GM21381 (cell line): ENCODE measurements around the gene RNU2-1.
"Not testable (repeated sequence)": the region's sequence is repeated elsewhere in the genome, so short reads cannot be mapped to it uniquely, and the experiment has no call there.

Experiments
- ATAC-seq: cut with Tn5 transposase; IDR thresholded peaks from one replicate; pipeline ENCODE4 v1.9.1; 2021; ENCODE audit warnings: mild to moderate bottlenecking, moderate library complexity; ENCODE audit not compliant: unreplicated experiment

RNU2-1 gene

DNA sequence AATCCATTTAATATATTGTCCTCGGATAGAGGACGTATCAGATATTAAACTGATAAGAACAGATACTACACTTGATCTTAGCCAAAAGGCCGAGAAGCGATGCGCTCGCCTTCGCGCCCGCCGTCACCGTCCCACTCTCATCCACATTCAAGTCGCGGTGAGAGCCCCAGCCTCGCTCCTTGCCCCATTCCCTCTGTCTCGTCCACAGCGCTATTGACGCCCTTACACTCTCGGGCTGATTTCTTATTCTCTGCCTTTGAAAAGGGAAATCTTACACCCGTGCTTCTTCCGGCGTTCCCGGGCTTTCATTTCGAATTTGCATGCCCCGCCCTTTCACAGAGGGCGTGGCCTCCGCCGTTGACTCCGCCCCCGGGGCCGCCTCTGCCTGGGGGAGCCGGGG, at the start of gene RNU2-1:
Gene RNU2-1 (minus strand): TSS at position 101 of the 400 bp plus-strand sequence.
- not testable (repeated sequence) for ATAC-seq

DNA sequence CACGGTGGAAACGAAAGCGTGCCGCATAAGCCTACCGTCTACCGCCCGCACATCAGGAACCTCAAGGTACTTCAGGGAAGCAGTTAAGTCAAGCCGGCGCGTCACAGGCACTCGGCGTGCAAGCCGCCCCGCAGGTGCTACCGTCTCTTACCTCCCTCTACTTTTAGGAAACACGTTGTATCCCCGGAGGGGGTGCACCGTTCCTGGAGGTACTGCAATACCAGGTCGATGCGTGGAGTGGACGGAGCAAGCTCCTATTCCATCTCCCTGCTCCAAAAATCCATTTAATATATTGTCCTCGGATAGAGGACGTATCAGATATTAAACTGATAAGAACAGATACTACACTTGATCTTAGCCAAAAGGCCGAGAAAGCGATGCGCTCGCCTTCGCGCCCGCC, 39.1 kb upstream of the RNU2-1 start:
- ATAC-seq, result not testable (repeated sequence)

DNA sequence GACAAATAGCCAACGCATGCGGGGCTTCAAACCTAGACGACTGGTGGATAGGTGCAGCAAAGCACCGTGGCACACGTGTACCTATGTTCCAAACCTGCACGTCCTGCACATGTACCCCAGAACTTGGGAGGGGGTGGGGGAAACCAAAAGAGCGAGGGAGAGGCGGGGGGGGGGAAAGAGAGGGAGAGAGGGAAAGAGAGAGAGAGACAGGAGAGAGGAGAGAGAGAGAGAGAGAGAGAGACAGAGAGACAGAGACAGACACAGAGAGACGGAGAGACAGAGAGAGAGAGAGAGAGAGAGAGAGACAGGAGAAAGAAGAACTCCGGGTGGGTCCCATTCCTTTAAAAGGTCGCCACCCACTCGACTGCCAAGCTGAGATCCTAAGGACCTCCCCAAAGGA, 38.7 kb upstream of the RNU2-1 start:
- ATAC-seq, result not testable (repeated sequence)

DNA sequence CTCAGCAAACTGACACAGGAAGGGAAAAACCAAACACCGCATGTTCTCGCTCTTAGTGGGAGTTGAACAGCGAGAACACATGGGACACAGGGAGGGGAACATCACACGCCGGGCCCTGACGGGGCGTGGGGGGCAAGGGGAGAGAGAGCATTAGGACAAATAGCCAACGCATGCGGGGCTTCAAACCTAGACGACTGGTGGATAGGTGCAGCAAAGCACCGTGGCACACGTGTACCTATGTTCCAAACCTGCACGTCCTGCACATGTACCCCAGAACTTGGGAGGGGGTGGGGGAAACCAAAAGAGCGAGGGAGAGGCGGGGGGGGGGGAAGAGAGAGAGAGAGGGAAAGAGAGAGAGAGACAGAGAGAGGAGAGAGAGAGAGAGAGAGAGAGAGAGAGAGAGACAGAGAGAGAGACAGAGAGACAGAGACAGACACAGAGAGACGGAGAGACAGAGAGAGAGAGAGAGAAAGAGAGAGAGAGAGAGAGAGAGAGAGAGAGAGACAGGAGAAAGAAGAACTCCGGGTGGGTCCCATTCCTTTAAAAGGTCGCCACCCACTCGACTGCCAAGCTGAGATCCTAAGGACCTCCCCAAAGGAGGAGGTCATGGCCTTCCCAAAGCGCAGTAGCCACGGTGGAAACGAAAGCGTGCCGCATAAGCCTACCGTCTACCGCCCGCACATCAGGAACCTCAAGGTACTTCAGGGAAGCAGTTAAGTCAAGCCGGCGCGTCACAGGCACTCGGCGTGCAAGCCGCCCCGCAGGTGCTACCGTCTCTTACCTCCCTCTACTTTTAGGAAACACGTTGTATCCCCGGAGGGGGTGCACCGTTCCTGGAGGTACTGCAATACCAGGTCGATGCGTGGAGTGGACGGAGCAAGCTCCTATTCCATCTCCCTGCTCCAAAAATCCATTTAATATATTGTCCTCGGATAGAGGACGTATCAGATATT, 37.1 kb upstream of the RNU2-1 start:
- not testable (repeated sequence) for ATAC-seq

DNA sequence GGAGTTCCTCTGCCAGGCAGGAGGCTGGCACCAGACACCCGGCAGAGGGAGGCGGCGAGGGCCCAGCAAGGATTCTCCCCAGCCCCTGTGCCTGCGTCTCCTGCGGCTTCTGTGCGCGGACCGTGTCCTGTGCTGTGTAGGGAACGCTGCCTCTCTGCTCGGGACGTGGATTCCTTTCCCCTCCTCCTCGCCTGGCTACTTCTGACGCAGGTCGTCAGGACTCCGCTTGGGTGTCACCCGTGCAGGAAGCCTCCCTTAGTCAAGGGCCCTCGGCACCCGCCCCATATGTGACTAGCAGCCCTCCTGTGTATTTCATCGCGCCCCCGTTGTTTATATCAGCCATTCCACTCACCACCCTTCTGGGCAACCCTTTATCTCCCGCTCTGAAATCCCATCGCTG, 12.7 kb upstream of the RNU2-1 start:
- not testable (repeated sequence) for ATAC-seq

DNA sequence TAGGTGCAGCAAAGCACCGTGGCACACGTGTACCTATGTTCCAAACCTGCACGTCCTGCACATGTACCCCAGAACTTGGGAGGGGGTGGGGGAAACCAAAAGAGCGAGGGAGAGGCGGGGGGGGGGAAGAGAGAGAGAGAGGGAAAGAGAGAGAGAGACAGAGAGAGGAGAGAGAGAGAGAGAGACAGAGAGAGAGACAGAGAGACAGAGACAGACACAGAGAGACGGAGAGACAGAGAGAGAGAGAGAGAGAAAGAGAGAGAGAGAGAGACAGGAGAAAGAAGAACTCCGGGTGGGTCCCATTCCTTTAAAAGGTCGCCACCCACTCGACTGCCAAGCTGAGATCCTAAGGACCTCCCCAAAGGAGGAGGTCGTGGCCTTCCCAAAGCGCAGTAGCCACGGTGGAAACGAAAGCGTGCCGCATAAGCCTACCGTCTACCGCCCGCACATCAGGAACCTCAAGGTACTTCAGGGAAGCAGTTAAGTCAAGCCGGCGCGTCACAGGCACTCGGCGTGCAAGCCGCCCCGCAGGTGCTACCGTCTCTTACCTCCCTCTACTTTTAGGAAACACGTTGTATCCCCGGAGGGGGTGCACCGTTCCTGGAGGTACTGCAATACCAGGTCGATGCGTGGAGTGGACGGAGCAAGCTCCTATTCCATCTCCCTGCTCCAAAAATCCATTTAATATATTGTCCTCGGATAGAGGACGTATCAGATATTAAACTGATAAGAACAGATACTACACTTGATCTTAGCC, 7.0 kb upstream of the RNU2-1 start:
- ATAC-seq, result not testable (repeated sequence)

DNA sequence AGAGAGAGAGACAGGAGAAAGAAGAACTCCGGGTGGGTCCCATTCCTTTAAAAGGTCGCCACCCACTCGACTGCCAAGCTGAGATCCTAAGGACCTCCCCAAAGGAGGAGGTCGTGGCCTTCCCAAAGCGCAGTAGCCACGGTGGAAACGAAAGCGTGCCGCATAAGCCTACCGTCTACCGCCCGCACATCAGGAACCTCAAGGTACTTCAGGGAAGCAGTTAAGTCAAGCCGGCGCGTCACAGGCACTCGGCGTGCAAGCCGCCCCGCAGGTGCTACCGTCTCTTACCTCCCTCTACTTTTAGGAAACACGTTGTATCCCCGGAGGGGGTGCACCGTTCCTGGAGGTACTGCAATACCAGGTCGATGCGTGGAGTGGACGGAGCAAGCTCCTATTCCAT, 5.8 kb upstream of the RNU2-1 start:
- ATAC-seq, result not testable (repeated sequence)

DNA sequence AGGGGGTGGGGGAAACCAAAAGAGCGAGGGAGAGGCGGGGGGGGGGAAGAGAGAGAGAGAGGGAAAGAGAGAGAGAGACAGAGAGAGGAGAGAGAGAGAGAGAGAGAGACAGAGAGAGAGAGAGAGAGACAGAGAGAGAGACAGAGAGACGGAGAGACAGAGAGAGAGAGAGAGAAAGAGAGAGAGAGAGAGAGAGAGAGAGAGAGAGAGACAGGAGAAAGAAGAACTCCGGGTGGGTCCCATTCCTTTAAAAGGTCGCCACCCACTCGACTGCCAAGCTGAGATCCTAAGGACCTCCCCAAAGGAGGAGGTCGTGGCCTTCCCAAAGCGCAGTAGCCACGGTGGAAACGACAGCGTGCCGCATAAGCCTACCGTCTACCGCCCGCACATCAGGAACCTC, 514 bp downstream of the RNU2-1 start:
- not testable (repeated sequence) for ATAC-seq

DNA sequence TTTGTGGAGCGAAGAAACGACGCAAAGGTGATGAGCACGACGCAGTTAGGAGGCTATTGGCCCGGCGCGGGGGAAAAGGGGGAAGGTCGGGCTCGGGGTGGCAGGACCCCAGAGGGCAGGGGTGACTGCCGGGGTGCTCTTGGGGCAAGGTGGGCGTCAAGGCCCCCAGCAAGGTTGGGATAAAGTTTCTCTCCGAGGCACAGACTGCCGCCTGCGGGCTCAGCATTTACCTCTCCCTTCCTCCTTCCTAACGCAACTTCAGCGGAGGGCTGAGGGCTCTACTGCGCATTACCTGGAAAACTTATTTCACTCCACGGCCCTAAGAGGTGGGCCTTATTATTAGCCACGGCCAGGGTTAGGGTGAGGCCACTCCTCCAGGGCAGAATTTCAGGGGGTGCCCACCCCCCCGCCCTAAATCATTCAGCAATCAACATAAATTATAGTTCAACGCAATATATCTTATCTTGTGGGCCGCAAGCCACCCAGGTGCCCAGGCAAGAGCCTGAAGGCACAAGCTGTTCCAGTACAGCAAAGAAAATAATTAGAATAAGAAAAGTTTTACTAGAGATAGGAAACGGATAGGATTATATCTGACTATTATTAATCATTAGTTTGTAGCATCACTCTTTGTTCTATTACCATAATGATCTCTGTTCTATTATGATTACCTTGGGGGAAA, 1.6 kb downstream of the RNU2-1 start:
- not testable (repeated sequence) for ATAC-seq

DNA sequence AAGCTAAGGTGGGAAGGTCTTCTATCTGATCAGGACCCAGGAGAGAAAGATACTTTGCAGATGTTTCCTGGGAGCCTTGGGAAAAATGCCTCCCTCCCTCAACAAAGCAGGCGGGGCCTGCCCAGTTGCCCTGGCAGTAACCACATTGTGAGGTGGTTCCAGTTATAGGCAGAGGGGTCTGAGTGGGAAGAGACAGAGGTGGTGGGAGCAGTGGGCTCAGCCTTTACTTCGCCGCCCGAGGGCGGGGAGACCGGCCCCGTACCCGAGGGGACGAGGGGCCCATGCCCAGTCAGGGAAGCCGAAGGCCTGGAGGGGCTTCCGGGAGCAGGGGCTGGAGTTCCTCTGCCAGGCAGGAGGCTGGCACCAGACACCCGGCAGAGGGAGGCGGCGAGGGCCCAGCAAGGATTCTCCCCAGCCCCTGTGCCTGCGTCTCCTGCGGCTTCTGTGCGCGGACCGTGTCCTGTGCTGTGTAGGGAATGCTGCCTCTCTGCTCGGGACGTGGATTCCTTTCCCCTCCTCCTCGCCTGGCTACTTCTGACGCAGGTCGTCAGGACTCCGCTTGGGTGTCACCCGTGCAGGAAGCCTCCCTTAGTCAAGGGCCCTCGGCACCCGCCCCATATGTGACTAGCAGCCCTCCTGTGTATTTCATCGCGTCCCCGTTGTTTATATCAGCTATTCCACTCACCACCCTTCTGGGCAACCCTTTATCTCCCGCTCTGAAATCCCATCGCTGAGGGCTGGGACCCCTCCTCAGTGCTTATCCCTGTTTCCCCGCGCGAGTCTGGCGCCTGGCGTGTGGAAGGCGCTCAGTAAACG, 2.4 kb downstream of the RNU2-1 start:
- ATAC-seq, result not testable (repeated sequence)

DNA sequence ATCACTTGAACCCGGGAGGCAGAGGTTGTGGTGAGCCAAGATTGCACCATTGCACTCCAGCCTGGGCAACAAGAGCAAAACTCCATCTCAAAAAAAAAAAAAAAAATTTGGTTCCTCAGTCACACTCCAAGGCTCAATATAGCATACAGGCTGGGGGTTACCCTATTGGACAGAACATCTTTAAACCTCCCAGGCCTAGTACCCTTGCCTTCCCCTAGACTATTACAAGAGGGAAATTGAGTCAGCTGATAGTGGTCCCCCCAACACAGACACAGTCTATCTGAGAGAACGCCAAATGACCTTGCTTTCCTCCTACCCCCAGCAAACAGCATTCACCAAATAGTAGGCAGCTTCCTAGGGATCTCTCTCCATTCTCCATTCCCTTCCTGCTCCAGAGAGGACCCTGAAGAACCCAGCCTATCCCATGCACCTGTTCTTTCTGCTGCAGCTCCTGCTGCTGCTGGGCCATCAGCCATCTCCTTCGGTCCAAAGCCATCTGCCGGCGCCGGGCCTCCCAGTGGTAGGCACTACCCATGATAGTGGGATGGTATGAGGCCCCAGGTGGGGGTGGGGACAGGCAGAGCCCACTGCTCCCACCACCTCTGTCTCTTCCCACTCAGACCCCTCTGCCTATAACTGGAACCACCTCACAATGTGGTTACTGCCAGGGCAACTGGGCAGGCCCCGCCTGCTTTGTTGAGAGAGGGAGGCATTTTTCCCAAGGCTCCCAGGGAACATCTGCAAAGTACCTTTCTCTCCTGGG, 5.6 kb downstream of the RNU2-1 start, which contains the start of gene CCDC200:
Gene CCDC200 (minus strand): TSS at position 604 of the 763 bp plus-strand sequence. CDS start 69 bp downstream, at position 535.
- ATAC-seq, result not testable (repeated sequence)

DNA sequence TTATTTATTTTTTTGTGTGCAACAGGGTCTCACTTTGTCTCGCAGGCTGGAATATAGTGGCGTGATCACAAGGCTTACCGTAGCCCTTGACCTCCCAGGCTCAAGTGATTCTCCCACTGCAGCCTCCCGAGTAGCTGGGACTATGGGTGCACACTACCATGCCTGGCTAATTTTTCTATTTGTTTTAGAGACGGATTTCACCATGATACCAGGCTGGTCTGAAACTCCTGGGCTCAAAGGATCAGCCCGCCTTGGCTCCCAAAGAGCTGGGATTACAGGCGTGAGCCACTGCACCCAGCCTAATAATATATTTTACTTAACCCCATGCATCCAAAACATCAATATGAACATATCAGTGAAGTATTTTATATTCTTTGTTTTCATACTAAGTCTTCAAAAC, 7.4 kb downstream of the RNU2-1 start:
- ATAC-seq, result no peak

DNA sequence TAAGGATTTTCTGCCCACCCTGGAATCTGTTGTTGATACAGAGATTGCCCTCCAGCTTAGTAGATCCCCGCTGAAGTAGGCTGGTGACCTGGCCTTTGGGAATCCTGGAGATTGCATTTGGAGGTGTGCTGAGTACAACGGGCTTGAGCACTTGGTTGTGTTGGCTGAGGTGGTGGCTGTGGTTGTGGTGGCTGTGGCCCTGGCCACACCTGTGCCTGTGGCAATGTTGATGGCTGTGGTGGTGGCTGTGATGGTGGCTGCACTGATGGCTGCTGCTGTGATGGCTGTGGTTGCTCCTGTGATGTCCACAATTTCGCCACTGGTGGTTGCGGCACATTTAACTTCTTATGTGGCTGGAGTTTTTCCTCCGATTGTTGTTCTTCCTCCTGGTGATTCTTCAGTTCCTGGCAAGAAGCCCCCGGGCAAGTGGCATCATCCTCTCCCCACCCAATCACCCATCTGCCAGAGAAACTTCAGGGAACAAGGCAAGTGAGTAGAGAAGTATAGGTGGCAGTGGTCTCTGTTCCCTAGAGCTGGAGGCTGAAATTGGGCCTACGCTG, 9.6 kb downstream of the RNU2-1 start:
- ATAC-seq, result no peak

DNA sequence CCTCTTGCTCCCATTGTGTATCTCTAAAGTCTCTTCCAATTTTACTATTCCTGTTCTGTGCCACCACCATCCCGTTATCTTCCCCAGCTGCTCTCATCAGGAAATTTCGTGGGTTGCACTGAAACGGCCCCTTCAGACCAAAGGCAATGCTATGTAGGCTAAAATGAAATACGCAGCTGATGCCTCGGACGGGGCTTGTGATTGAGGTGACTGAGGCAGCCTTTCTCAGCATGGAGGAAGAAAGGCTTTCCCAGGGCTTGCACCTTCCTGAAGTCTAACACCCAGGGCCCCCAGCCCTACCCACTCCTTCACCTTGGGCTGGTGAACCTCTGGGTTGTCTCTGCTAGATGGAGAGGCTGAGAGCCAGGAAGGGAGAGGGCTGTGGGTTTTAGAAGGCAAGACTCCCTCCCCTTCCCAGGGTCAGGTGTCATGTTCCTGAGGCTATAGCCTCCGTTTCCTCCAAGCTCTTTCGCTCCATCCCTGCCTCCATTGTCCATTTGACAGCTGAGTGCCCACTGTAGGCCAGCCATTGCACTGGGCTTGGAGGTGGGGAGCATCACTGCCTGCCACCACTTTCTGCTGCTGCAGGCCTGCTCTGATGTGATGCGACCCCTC, 13.2 kb downstream of the RNU2-1 start:
- no peak for ATAC-seq

DNA sequence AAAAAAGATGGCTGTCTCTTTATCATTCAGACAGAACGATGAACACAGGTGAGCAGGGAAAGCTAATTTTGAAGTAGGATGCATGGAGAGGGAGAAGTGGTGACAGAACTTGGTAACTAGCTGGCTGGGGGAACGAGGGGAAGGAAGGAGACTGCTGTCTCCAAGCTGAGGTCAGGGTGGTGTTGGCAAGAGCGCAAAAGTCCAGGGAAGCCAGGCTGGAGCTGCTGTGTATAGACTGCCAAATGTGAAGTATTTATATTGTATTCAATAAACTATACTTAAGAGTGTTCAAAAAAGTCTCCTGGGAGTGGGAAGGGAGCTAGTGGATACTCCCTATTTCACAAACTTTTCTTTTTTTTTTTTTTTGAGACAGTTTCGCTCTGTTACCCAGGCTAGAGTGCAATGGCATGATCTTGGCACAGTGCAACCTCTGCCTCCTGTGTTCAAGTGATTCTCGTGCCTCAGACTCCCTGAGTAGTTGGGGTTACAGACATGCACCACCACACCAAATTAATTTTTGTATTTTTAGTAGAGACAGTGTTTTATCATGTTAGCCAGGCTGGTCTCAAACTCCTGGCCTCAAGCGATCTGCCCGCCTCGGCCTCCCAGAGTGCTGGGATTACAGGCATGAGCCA, 13.9 kb downstream of the RNU2-1 start:
- ATAC-seq, result no peak

DNA sequence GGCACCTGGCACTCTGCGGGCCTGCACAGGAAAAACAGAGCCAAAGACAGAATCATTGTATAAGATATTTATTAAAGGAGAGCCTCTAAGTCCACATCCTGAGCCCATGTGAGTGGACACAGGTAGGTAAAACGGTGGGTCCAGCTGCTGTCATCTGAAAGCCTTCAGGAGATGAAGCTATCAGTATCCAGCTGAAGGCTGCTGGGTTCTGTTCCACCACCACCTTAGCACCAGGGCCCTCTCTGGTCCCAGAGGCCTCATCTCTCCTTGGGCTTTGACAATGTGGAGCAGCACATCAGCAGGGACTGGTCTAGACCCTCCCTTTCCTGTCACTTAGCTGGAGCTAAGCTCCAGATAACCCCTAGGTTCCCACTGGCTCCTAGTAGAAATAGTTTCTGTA, 14.8 kb downstream of the RNU2-1 start:
- ATAC-seq, result no peak

DNA sequence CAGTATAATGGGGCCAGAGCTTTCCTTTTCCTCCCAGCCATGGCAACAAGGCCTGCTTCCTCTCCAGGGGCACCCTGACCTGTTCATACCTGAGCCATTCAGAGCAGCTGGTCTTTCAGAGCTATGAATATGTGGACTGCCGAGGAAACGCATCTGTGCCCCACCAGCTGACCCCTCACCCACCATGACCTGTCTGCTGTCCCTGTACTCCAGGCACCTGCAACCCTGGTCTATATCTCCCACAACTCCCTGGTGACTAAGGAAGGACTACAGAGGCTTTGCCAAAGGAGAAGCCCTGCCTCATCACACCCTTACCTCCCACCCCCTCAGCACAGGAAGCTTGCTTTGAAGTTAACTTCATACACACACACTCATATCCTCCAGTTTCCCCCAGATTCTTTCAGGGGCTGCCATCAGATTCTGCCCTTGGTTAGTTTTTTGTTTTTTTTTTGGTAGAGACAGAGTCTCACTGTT, 16.1 kb downstream of the RNU2-1 start:
- no peak for ATAC-seq
